HEK293T (cell line): ENCODE measurements around the gene OSR1.

ENCODE experiments used
- BHLHE40 ChIP-seq: fragments of 450-650 bp; IDR thresholded peaks from 2 replicates; pipeline ENCODE4 v1.6.1; 2016; ENCODE audit warnings: mild to moderate bottlenecking, moderate library complexity, borderline replicate concordance
- HDGF ChIP-seq: fragments of 450-650 bp; IDR thresholded peaks from 2 replicates; pipeline ENCODE4 v1.6.1; 2017; ENCODE audit warnings: antibody characterized with exemption, borderline replicate concordance

- TF ChIP-seq BHLHE40 (no peak), HDGF (no peak)
These were observed 19.3 kb upstream of the OSR1 start for GRCh38 chr2:19377717-19378116.
